ENCODE measurements around the gene POTEB3. TPM values are rescaled to one million over a fixed set of nuclear protein-coding genes. Genes with fewer than 3 reads are reported as not detected.
"Not testable (repeated sequence)": the region's sequence is repeated elsewhere in the genome, so short reads cannot be mapped to it uniquely, and the experiment has no call there.

The POTEB3 gene
- total RNA-seq: not detected in 3 replicates
- long read RNA-seq: 0 reads

GRCh38 chr15:21440399-21440798, at the start of gene POTEB3:
Gene POTEB3, minus strand, starts transcription at chr15:21440499. Its CDS starts 488 bp downstream, at chr15:21440011.
- H3K4me1 Mint-ChIP-seq (ENCODE audit: low read depth); H3K4me3 Mint-ChIP-seq (ENCODE audit: unreplicated experiment): not testable (repeated sequence)

DNA sequence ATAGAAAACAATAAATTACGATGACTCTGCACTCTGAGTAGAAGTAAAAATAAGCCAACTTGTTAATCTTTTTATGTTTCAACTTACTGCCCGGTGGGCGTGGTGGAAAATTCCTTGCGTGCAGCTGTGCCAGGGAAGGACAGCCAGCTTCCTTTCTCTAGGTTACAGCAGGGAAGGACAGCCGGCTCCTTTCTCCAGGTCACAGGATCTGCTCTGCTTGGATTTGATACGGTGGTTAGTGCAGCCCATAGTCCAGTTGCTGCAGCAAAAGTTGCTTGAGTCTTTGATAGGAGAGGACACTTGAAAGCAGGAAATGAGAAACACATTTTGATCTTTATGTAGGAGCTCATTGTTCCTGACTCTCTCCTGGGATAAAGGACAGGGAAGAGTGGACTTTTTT, 13.4 kb upstream of the POTEB3 start:
- H3K27ac Mint-ChIP-seq (ENCODE audit: unreplicated experiment); DNase-seq (ENCODE audit: low spot score); H3K9me3 Mint-ChIP-seq (ENCODE audit: low read depth): not testable (repeated sequence)

More at GRCh38 chr15:21440399-21440798, at the start of gene POTEB3:
- not testable (repeated sequence) for H3K27ac Mint-ChIP-seq (ENCODE audit: unreplicated experiment); H3K36me3 Mint-ChIP-seq (ENCODE audit: low read depth); H3K9me3 Mint-ChIP-seq (ENCODE audit: low read depth); DNase-seq (ENCODE audit: low spot score); H3K27me3 Mint-ChIP-seq (ENCODE audit: low read depth)

DNA sequence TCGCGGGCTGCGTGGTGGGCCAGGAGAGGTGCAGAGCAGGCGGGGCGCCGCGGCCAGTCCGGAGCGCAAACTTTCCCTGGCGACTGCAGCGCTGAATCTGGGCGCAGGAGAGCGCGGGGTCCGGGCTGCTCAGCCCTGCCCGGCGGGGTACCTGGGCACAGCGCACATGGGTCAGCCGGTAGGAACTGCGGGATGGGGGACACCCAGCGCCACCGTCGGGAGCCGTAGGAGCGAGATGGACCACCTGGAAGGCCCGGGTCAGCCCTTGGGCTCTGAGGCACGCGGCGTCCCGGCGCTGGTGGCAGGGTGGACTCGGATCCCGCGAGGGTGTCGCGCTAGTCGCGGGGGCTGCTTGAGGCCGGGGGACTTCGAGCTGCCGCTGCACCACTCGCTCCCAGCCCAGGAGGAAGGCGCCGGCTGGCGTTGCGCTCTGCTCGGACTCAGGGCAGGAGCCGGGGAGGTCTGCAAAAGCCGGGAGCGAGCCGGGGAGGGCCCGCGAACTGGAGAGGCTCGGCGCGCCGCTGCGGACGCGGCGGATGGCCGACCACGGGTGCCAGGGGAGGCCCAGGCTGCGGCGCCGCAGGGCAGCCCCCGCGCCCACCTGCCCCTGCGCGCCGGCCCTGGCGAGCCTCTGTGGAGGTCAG, 11.7 kb upstream of the POTEB3 start:
- not testable (repeated sequence) for H3K4me1 Mint-ChIP-seq (ENCODE audit: low read depth); H3K27ac Mint-ChIP-seq (ENCODE audit: unreplicated experiment); H3K9me3 Mint-ChIP-seq (ENCODE audit: low read depth); H3K4me3 Mint-ChIP-seq (ENCODE audit: unreplicated experiment); H3K27me3 Mint-ChIP-seq (ENCODE audit: low read depth); H3K36me3 Mint-ChIP-seq (ENCODE audit: low read depth)
- peak; percentile 84 for DNase-seq (ENCODE audit: low spot score)

More for the DNA sequence above, 13.4 kb upstream of the POTEB3 start:
- not testable (repeated sequence) for H3K4me1 Mint-ChIP-seq (ENCODE audit: low read depth); H3K36me3 Mint-ChIP-seq (ENCODE audit: low read depth); H3K4me3 Mint-ChIP-seq (ENCODE audit: unreplicated experiment); H3K27me3 Mint-ChIP-seq (ENCODE audit: low read depth)

DNA sequence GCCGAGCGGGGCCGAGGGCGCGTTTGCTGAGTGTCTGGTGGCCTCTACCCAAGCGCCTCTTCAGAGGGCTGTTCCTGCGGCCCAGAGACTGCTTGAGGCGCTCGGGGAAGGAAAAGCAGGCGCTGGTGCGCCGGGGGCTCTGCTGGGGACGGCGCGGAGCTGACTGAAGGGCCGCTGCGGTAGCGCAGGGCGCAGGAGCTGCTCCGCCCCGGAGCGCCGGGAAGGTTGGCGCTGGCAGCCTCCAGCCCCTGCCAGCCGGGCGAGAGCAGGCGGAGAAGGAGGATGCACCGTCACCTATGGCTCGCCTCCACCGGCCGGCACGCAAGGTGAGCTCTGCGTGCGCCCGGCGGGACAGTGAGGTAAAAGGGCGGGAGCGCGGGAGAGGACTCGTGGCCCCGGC, 11.2 kb upstream of the POTEB3 start:
- not testable (repeated sequence) for H3K27me3 Mint-ChIP-seq (ENCODE audit: low read depth); H3K4me3 Mint-ChIP-seq (ENCODE audit: unreplicated experiment); H3K4me1 Mint-ChIP-seq (ENCODE audit: low read depth); H3K36me3 Mint-ChIP-seq (ENCODE audit: low read depth); H3K27ac Mint-ChIP-seq (ENCODE audit: unreplicated experiment); DNase-seq (ENCODE audit: low spot score); H3K9me3 Mint-ChIP-seq (ENCODE audit: low read depth)

DNA sequence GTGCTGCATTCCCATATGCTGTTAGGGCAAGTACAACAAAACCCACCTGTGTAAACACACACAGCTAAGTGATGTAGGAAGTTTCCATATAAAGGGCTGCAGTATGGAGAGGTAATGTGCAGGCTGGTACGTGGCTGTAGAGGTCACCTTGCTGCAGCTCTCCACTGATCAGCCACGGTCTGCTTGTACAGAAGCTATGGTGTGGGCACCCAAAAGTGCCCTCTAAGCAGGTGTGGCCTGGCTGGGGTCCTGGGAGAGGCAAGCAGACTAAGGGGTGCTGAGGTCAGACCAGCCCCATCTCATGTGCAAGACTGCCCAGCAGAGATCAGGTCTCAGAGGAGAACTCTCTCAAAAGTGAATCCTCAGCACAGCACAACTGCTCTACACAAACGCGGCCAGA, 32.9 kb downstream of the POTEB3 start:
- H3K4me3 Mint-ChIP-seq (ENCODE audit: unreplicated experiment); H3K9me3 Mint-ChIP-seq (ENCODE audit: low read depth); H3K4me1 Mint-ChIP-seq (ENCODE audit: low read depth); H3K36me3 Mint-ChIP-seq (ENCODE audit: low read depth); H3K27me3 Mint-ChIP-seq (ENCODE audit: low read depth); H3K27ac Mint-ChIP-seq (ENCODE audit: unreplicated experiment): not testable (repeated sequence)
- peak; percentile 69 for DNase-seq (ENCODE audit: low spot score)

DNA sequence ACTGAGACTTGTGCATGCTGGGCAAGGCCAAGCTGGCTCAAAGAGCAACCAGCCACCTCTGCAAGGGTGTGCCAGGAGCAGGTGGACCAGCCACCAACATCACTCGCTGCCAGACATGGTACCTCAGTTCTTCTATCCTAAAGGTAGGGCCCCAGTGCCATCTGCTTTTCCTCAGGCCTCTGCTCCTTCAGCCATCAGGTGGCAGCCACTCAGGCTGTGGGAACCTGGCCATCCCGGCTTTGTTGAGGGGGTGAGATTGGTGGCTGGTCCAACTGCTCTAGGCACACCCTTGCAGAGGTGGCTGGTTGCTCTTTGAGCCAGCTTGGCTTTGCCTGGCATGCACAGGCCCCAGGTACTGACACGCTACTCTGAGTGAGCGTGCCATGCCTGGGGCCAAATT, 38.8 kb downstream of the POTEB3 start:
- H3K9me3 Mint-ChIP-seq (ENCODE audit: low read depth); H3K27ac Mint-ChIP-seq (ENCODE audit: unreplicated experiment); H3K36me3 Mint-ChIP-seq (ENCODE audit: low read depth); H3K27me3 Mint-ChIP-seq (ENCODE audit: low read depth); H3K4me1 Mint-ChIP-seq (ENCODE audit: low read depth); H3K4me3 Mint-ChIP-seq (ENCODE audit: unreplicated experiment); DNase-seq (ENCODE audit: low spot score): not testable (repeated sequence)

GRCh38 chr15:21399111-21399510, 41.2 kb downstream of the POTEB3 start:
- not testable (repeated sequence) for H3K4me3 Mint-ChIP-seq (ENCODE audit: unreplicated experiment); H3K9me3 Mint-ChIP-seq (ENCODE audit: low read depth); H3K4me1 Mint-ChIP-seq (ENCODE audit: low read depth); DNase-seq (ENCODE audit: low spot score); H3K36me3 Mint-ChIP-seq (ENCODE audit: low read depth); H3K27me3 Mint-ChIP-seq (ENCODE audit: low read depth); H3K27ac Mint-ChIP-seq (ENCODE audit: unreplicated experiment)

- not testable (repeated sequence) for H3K9me3 Mint-ChIP-seq (ENCODE audit: low read depth); H3K36me3 Mint-ChIP-seq (ENCODE audit: low read depth); DNase-seq (ENCODE audit: low spot score); H3K4me3 Mint-ChIP-seq (ENCODE audit: unreplicated experiment); H3K4me1 Mint-ChIP-seq (ENCODE audit: low read depth); H3K27me3 Mint-ChIP-seq (ENCODE audit: low read depth); H3K27ac Mint-ChIP-seq (ENCODE audit: unreplicated experiment)
These were observed 41.8 kb downstream of the POTEB3 start for GRCh38 chr15:21398511-21398910.

GRCh38 chr15:21397656-21398055, 42.6 kb downstream of the POTEB3 start:
- H3K36me3 Mint-ChIP-seq (ENCODE audit: low read depth); H3K4me1 Mint-ChIP-seq (ENCODE audit: low read depth); H3K27ac Mint-ChIP-seq (ENCODE audit: unreplicated experiment): not testable (repeated sequence)

DNA sequence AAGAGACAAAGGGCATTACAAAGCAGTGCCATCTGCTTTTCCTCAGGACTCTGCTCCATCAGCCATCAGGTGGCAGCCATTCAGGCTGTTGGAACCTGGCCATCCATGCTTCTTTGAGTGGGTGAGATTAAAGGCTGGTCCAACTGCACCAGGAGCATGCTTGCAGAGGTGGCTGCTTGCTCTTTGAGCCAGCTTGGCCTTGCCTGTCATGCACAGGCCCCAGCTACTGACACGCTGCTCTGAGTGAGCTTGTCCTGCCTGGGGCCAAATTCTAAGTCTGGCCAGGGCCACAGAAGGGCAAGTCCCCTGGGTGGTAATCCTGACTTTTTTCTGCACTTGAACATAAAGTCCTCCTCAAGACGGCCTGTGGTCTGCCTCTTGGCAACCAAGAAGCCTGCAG, 43.1 kb downstream of the POTEB3 start:
- H3K27ac Mint-ChIP-seq (ENCODE audit: unreplicated experiment); H3K27me3 Mint-ChIP-seq (ENCODE audit: low read depth); H3K4me1 Mint-ChIP-seq (ENCODE audit: low read depth); H3K36me3 Mint-ChIP-seq (ENCODE audit: low read depth); H3K9me3 Mint-ChIP-seq (ENCODE audit: low read depth); H3K4me3 Mint-ChIP-seq (ENCODE audit: unreplicated experiment): not testable (repeated sequence)
- peak; percentile 30 for DNase-seq (ENCODE audit: low spot score)

More at GRCh38 chr15:21397656-21398055, 42.6 kb downstream of the POTEB3 start:
- DNase-seq (ENCODE audit: low spot score): peak; percentile 38
- not testable (repeated sequence) for H3K9me3 Mint-ChIP-seq (ENCODE audit: low read depth); H3K4me3 Mint-ChIP-seq (ENCODE audit: unreplicated experiment); H3K27me3 Mint-ChIP-seq (ENCODE audit: low read depth)

DNA sequence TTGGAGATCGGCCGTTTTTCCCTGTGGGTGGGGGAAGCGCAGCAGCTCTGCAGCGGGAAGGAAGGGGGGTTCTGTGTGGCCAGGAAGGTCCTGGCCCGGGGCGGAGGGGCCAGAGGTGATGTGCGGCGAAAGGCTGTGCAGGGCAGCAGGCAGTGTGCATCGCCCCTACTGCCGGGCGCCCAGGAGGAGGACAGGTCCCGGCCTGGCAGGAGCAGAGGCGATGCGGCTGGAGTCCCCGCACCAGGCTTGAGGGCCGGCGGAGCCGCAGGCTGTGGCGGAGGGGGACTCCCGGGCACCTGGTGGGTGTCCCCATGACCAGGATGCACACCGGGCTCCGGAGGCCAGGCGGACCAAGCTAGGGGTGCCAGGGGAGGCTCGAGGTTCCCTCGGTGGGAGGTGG, 54.3 kb downstream of the POTEB3 start:
- peak; percentile 43 for DNase-seq (ENCODE audit: low spot score)
- not testable (repeated sequence) for H3K27ac Mint-ChIP-seq (ENCODE audit: unreplicated experiment); H3K36me3 Mint-ChIP-seq (ENCODE audit: low read depth); H3K4me3 Mint-ChIP-seq (ENCODE audit: unreplicated experiment); H3K4me1 Mint-ChIP-seq (ENCODE audit: low read depth); H3K27me3 Mint-ChIP-seq (ENCODE audit: low read depth); H3K9me3 Mint-ChIP-seq (ENCODE audit: low read depth)

DNA sequence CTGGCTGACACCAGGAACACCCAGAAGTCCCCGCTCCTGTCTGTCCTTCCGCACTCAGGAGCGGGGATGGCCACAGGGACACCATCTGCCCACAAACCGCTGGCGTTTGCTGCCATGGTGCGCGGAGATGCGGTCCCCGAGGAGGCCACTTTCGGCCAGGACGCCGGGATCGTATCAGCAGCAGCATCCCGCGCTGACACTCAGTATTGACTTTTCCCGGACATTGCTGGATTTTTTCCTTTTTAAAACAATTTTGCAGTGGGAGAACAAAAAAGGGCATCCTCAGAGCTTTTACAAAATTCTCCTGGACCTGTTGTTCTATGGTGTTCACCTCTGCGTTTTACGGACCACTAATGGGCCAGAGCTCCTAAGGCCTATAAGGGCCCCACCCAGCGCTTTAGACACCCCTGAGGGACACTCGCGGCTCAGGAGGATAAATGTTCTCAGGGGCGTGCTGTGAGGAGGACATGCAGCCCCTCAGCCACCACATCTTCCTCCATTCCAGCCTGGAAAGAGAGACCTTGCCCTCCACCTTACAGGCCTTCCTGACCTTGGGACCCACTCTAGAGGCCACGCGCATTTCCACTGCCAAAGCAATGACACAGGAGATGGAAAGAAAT, 56.3 kb downstream of the POTEB3 start:
- not testable (repeated sequence) for H3K9me3 Mint-ChIP-seq (ENCODE audit: low read depth); H3K36me3 Mint-ChIP-seq (ENCODE audit: low read depth); H3K4me1 Mint-ChIP-seq (ENCODE audit: low read depth); H3K27ac Mint-ChIP-seq (ENCODE audit: unreplicated experiment); H3K27me3 Mint-ChIP-seq (ENCODE audit: low read depth); H3K4me3 Mint-ChIP-seq (ENCODE audit: unreplicated experiment)
- peak; percentile 27 for DNase-seq (ENCODE audit: low spot score)

DNA sequence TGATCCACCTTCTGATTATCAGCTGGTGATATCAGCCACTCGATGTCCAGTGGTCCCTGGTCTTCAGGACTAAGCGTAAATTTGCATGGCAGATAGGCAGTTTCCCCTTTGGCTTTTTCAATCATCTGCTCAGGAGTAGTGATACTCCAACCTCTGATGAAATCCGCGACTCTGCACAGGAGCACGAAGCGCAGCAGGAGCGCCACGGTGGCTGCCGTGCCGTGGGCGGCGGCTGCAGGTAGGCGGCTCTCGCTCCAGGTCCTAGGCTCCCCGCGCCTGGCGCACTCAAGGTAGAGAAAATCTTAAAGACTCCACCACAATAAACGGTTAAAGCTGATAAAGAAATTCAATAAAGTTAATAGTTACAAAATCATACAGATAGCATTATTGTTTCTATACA, 66.6 kb downstream of the POTEB3 start:
- not testable (repeated sequence) for H3K36me3 Mint-ChIP-seq (ENCODE audit: low read depth); H3K4me1 Mint-ChIP-seq (ENCODE audit: low read depth); H3K4me3 Mint-ChIP-seq (ENCODE audit: unreplicated experiment); H3K27ac Mint-ChIP-seq (ENCODE audit: unreplicated experiment); H3K27me3 Mint-ChIP-seq (ENCODE audit: low read depth); H3K9me3 Mint-ChIP-seq (ENCODE audit: low read depth)
- peak; percentile 25 for DNase-seq (ENCODE audit: low spot score)
